Glomerular visceral epithelial cell (primary cell): Measurements from ENCODE around the gene COG5.

Source experiments
- DNase-seq: peaks from one replicate; pipeline ENCODE4 v3.0.0-alpha.2; 2016; ENCODE audit errors: extremely low spot score

The COG5 gene

DNA sequence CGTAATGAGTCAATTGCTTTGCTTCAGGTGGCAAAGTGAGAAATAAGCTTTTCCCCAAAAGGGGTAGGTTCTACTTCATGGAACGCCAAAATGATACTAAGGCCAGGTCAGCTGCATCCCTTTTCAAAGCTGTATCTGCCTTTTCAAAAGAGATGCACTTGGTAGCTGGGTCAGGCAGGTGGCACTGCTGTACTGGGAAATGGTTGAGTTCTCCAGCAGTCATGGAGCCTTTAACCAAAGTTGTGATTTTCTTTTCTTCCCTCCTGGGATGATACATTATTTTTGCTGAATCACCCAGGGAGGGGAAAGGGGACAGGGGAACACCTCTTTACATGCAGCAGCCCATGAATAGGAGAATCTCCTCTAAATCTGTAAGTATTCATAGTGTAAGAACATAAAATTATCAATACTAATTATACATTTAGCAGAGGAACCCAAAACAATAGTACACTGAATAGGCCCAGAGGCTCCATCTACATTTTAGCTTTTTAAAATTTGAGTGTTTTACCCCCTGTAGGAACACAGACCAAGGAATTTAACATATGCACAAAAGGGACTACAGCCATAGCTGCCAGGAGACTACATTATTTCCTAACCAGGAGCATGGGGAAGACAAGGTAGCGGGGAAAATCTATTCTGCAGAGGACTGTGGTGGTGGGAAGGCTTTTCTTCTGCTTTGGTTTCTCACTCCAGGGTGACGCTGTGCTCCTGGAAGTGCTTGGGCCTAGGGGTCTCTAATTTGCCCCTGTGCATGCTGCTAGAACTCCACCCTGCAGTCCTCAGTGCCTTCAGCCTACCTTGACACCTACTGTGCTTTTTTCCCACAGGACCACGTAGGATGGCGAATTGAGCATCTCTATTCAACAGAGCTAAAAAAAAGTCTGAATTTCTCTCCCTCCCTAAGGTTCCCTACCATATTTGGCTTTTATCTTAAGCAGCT, 100.3 kb downstream of the COG5 start:
- DNase-seq: peak; percentile 60

DNA sequence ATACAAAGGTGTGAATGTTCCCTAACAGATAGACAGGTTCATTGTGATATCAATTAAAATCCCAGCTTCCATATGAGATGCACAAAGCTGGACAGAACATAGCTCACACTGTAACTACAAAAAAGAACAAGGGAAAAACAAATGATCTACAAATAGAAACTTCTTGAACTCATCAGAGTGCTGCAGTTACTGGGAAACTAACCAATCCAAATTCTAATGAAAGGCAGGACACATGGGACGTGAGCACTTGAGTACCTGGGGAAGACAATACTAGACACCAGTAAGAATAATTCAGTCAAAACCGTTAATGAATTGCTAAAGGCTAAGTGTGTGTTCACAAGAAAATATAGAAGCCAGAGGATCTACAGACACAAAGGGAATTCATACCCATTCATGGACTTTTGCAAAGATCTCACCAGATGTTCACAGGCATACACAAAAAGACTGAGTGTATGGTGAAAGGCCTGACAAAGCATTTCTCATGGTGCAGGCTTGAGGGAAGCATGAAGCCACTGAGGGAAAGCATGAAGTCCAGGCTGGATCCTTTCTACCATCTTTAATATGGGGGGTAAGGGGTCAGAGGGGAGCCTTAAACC, 101.7 kb downstream of the COG5 start:
- no peak for DNase-seq

DNA sequence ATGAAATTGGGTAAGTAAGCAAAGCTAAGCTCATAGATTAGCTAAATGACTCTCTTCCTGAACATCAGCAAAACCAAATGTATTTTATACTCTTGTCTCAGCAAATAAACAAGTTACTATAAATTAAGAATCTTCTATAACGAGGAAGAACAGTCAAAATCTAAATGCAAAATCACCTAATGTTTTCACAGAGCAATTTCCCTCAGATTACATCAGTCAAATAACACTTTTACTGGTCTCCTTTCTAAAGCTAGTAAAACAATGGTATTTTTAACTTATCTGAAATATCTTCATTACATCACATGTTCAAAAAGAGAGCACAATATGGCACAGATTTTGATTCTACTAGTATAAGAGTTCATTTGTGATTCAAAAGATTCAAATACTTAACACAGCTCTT, 110.3 kb downstream of the COG5 start:
- DNase-seq: no peak

DNA sequence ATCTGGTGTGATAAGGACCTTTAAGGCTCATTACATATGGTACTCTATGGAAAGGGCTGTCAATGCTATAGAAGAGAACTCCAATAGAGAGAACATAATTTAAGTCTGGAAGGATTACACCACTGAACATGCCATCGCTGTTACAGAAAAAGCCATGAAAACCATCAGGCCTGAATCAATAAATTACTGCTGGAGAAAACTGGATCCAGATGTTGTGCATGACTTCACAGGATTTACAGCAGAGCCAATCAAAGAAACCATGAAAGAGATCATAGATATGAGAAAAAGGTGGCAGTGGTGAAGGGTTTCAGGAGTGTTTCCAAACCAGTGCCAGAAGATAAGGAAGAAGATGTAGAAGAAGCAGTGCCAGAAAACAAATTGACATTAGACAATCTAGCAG, 112.8 kb downstream of the COG5 start:
- no peak for DNase-seq

DNA sequence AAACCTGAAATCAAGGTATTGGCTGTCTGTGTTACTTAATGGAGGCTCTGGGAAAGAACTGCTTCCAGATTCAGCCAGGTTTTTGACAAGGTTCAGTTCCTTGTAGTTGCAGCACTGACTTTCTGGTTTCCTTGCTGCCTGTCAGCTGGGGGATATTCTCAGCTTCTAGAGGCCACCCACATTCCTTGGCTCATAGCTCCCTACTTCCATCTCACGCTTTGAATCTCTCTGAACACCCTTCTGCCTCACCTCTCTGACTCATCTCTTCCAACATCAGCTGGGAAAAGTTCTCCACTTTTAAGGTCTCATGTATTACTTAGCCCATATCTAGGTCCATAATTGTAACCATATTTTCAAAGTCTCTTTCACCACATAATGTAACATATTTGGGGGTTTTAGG, 116.7 kb downstream of the COG5 start:
- DNase-seq: peak; percentile 1

DNA sequence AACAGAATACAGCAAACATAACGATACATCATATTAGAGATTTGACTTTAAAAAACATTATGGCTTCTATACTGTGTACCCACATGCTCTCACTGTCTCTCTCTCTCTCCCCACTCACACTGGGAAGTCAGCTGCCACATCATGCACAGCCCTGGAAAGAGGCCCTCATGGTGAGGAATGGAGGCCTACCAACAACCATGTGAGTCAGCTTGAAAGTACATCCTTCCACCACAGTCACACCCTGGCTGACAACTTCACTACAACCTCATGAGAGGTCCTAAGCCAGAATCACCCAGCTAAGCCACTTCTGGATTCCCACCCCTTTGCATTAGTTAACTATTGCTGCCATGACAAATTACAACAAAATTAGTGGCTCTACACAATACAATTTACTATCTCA, 117.2 kb downstream of the COG5 start:
- peak; percentile 4 for DNase-seq

DNA sequence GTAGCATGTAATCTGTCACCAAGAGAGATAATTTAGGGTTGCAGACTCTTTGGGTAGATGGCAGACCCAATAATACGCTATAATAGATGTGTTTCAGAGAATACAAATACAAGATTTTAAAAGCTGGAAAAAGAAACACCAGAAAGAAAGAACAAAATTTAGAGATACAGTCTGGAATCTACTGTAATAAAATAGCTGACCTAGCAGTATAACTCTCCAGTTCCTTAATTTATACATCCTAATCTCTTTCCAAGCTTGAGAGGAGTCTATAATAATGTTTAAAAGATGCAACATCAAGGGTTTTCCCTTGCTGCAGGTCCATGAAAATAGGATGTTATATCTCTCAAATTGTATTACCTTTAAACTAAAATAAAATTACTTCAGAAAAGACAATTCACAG, 121.0 kb downstream of the COG5 start:
- DNase-seq: no peak

DNA sequence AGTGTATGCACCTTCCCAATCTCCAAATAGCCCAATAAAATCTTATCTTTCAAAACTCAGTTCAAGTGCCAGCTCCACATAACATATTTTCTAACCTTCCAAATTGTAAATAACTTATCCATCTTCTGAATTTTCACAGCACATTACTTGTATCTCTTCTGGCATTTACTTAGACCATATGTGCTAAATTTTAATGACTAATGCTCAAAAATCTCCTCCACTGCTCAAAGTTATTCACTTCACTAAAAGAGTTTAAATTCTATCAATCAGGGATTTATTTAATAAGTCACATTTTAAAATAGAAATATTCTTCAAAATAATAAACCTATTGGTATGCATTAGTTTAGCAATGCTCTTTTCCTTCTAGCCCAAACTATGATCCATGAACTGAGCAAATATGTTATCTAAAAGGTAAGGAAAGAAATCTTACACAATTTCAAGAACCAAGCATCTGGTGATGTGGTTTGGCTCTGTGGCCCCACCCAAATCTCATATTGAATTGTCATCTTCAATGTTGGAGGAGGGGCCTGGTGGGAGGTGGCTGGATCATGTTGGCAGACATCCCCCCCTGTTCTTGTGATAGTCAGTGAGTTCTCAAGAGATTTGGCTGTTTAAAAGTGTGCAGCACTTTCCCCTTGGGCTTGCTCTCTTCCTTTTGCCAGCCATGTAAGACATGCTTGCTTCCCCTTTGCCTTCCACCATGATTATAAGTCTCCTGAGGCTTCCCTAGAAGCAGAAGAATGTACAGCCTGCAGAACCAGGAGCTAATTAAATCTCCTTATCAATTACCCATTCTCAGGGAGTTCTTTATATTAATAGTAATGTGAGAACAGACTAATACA, 121.9 kb downstream of the COG5 start:
- DNase-seq: no peak

DNA sequence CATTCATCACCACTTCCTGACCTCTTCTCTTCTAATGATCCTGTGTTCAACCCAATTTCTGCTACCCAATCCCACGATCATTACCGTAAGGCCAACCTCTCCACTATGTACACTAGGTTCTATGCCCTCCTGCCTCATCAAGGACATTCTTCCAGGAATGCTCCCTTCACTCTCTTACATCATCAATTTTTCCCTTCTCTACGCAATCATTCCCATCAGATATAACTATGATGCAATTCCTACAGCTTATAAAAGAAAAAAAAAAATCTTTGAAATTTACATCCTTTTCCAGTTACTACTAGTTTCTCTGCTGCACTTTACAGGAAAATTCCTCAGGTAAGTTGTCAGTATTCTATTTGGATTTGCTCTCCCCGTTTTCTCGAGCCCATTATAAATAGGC, 124.7 kb downstream of the COG5 start:
- DNase-seq: no peak

DNA sequence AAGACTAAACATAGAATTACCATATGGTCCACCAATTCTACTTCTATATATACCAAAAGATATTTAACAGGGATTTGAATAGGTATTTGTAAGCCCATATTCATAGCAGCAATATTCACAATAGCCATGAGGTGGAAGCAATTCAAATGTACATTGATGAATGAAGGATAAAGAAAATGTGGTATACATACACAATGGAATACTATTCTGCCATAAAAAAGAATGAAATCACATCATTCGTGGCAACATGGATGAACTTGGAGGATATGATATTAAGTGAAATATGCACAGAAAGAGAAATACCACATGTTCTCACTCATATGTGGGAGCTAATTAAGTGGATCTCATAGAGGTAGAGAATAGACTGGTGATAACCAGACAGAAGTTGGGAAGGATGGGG, 128.0 kb downstream of the COG5 start:
- DNase-seq: no peak

DNA sequence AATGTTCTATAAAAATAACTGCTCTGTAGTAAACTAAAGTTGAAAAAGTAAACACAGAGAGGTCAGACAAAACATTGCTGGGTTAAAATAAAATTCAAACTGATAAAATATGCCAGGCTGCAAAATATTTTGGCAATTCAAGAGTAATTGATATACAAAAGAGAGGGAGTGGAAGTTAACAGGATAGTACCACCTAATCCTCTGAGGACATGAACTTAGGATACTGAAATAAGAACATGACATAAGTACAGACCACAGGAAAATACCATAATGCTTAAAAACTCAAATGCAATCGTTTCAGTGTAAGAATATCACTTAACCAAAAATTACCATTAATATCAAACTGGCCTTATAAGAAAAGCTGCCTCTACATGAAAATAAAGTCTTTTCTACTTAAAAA, 131.5 kb downstream of the COG5 start:
- no peak for DNase-seq

DNA sequence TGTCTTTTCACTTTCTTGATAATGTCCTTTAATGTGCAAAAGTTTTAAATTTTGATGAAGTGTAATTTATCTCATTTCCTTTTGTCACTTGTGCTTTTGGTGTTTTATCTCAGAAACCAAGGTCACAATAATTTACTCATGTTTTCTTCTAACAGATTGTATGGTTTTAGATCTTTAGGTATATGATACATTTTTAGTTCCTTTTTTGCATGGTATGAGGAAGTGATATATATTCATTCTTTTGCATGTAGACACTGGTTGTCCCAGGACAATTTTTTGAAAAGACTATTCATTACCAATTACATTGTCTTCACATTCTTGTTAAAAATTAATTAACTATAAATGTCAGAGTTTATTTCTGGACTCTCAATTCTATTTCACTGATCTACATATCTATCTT, 133.7 kb downstream of the COG5 start:
- no peak for DNase-seq

DNA sequence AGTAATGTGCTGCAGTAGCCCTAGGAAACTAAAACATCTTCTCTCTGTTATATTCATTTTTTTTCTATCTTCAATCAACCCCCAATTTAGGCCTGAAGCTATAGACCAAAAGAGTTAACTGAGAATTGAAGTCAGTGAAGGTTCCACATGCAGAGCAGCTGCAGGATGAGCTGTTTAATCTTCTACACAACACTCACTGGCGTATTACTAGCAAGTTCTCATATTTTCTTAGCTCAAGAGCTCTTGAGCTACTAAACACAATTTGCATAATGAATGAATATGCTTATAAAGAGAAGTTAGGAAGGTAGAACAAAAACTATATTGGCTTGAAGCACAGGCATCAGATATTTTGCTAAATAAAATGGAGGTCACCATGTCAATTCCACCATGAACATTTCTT, 135.1 kb downstream of the COG5 start:
- DNase-seq: no peak

DNA sequence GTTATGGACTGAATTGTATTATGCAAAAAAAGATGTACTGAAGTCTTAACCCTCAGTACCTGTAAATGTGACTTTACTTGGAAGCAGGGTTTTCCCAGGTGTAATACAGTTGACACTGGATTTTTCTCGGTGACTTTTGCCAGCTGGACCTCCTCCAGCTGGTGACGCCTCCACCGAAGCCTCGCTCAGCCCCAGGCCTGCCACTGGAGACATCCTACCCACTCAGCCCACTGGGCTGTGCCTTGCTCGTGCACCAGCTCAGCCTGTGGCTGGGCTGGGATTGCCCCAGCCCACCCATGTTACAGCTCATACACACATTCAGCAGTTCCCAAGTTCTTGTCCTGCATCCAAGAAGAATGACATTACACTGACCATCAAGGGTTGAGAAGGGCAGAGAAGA, 136.3 kb downstream of the COG5 start:
- DNase-seq: no peak

DNA sequence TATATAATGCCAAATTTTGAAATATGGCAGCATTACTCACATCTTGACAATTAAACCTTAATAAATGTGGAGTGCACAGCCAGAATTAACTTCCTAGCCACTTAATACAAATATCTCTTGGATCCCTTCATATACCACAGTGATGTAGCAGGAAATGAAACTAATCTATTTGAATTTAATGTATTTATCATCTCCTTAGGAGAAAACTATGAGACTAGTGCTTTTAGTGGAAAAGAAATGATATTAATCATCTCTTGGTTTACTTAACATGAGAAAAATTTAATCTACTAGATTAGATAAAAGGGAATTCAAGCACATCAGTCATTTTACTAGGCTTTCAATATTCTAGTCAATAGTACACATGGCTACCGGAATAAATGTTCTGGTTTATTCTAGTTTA, 149.5 kb downstream of the COG5 start:
- no peak for DNase-seq

DNA sequence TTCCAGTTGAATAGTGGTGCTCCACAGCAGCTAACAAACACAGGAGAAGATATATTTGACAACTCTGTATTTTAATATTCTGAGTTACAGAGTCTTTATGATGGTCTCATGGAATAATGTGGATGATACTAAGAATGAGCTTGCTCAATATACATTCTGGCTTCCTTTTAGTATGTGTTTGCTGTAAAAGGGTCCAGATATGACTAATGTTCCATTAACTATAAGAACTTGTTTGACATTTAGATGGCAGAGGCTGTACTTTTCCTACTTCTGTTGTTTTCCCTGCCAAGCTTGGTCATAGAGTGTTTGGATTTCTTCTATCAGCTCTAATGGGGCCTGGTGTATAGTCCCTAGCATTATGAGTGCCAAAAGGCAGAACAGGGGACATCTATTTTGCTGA, 155.4 kb downstream of the COG5 start:
- no peak for DNase-seq

DNA sequence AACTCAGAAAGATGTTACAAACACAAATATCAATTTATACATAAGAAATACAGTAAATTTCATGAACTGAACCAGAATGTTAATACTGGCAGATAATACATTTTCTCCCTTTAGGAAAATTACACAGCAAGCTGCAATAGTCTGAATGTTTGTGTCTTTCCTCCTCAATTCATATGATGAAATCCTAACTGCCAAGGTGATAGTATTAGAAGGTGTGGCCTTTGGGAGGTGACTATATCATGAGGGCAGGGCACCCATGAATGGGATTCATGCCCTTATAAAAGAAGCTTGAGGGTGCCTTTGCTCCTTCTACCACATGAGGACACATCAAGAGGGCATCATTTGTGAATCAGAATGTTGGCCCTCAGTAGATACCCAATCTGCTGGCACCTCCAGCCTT, 158.2 kb downstream of the COG5 start:
- no peak for DNase-seq

DNA sequence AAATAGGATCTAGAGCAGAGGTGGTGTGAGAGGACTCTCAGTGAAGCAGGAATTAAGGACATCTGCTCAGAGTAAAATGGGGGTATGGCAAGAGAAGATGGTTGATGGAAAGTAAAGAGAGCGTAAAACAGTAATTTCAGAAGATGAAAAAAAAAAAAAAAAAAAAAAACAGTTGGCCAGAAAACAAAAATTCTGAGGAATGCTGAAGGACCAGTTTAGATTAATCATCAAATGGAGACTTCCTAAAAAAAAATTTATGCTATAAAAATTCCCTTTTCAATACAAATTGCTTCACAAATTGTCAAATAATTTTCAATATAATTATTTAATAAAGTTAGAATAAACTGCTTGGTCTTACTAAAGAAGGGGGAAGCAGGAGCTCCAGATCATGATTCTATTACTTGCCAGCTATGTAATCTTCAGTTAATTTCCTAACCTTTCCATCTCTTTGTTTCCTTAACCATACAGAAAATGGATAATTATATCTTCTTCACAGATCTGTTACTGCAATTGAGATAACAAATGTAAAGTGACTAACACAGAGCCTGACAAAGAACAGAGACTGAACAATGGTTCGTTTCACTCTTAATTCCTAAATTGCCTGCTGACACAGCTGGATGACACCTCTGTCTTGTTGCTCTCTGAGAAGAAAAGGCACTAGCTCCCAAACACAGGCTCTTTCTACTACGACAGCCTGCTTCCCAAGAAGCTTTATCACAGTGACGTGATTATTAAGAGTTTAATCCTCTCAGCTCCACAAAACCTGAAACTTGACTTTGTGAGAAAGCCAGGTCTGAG, 158.8 kb downstream of the COG5 start:
- DNase-seq: no peak

DNA sequence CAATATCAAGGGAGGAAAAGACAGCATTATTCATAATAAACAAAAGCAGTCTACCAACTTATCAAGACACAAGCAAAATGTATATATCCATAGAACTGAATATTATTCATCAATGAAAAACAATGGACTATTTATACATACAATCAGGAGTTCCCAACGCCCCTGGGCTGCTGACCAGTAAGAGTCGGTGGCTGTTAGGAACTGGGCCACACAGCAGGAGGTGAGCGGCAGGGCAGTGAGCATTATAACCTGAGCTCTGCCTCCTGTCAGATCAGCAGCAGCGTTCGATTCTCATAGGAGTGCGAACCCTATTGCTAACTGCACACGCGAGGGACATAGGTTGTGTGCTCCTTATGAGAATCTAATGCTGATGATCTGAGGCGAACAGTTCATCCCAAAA, 165.6 kb downstream of the COG5 start:
- no peak for DNase-seq

DNA sequence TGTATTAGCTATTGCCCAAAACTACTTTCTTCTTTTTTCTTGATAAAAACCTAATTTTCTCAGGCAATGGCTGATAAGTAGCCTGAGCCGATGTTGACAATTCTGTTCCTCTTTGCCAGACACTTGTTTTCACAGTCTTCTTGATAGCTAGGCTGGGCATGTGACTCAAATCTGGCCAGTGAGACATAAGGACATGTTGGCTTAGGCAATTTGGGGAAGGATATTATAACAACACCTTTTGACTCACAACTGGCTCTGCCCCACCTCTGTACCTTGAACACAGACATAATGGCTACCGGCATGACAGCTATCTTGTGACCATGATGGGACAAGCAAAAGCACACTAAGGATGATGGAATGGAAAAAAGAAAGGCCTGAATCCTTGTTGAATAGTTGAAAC, 166.7 kb downstream of the COG5 start:
- DNase-seq: no peak

DNA sequence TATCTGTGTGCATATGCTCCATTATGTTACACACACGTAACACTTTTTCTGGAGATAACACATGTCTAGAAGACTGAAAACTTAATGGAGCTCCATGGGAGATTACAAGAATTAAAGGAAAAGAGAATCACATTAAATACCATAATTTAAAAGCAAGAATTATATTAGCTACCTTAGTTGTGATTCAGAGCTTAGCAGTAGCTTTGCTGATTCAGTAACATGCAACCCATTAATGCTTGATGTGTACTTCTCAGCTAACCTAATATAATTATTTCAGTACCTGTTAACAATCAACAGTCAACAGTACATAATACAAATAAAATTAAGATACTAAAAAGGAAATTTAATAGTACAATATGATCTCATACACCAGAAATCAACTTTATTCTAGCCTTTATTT, 167.6 kb downstream of the COG5 start:
- no peak for DNase-seq

DNA sequence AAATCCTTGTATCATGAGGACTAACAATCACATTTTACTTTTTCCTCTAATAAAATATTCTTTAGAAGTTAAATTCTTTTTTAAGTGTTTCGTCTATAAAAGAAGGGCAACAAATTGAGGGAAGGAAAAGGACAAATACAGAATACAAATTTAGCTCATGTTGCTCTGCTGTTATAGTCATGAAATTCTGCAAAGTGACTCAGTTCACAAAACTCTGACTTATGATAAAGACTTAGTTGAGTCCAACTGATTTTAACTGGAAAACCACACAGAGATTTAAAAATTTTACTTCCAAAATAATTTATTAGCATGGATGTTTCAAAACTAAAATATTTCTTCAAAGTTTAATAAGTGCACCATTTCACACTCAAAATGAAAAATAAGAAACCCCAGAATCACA, 168.9 kb downstream of the COG5 start:
- no peak for DNase-seq
